Right hindlimb (tissue), 1 donor: ENCODE results near the gene SAA2.
"Not testable (repeated sequence)": the region's sequence is repeated elsewhere in the genome, so short reads cannot be mapped to it uniquely, and the experiment has no call there.

Experiments
- DNase-seq: peaks from one replicate; pipeline ENCODE4 v3.0.0-alpha.2; 2018

SAA2 gene

GRCh38 chr11:18248561-18248960, at the start of gene SAA2:
SAA2 (minus strand) TSS chr11:18248668; CDS start chr11:18248011, 657 bp downstream.
- no peak for DNase-seq

GRCh38 chr11:18295316-18295715, 46.8 kb upstream of the SAA2 start:
- DNase-seq: no peak

- DNase-seq: no peak
These were observed 46.4 kb upstream of the SAA2 start for GRCh38 chr11:18294862-18295261.

- DNase-seq: no peak
These were observed 40.4 kb upstream of the SAA2 start for GRCh38 chr11:18288911-18289310.

GRCh38 chr11:18285841-18286240, 37.4 kb upstream of the SAA2 start:
- DNase-seq: no peak

- no peak for DNase-seq
These were observed 34.2 kb upstream of the SAA2 start for GRCh38 chr11:18282626-18283025.

- DNase-seq: no peak
These were observed 32.1 kb upstream of the SAA2 start for GRCh38 chr11:18280438-18281045.

- no peak for DNase-seq
These were observed 29.2 kb upstream of the SAA2 start for GRCh38 chr11:18277565-18278271.

GRCh38 chr11:18271206-18271605, 22.7 kb upstream of the SAA2 start:
- no peak for DNase-seq

GRCh38 chr11:18270102-18270501, 21.6 kb upstream of the SAA2 start:
- DNase-seq: no peak

- DNase-seq: not testable (repeated sequence)
These were observed 20.8 kb upstream of the SAA2 start for GRCh38 chr11:18269252-18269651.

GRCh38 chr11:18267335-18268133, 19.1 kb upstream of the SAA2 start:
- not testable (repeated sequence) for DNase-seq

GRCh38 chr11:18265949-18266348, 17.5 kb upstream of the SAA2 start, which contains the start of gene SAA1:
SAA1 (plus strand) TSS chr11:18266264; CDS start chr11:18266888, 624 bp downstream.
- no peak for DNase-seq

GRCh38 chr11:18264677-18265555, 16.4 kb upstream of the SAA2 start:
- no peak for DNase-seq

- no peak for DNase-seq
These were observed 15.6 kb upstream of the SAA2 start for GRCh38 chr11:18264035-18264434.

- not testable (repeated sequence) for DNase-seq
These were observed 14.3 kb upstream of the SAA2 start for GRCh38 chr11:18262681-18263350.

GRCh38 chr11:18261721-18262120, 13.3 kb upstream of the SAA2 start:
- no peak for DNase-seq

GRCh38 chr11:18259259-18259658, 10.8 kb upstream of the SAA2 start:
- DNase-seq: no peak

- DNase-seq: no peak
These were observed 6.4 kb upstream of the SAA2 start for GRCh38 chr11:18254781-18255361.

GRCh38 chr11:18253778-18254338, 5.4 kb upstream of the SAA2 start:
- DNase-seq: no peak

GRCh38 chr11:18253233-18253632, 4.8 kb upstream of the SAA2 start:
- DNase-seq: no peak
